H1 (cell line): ENCODE measurements around the gene SERGEF. TPM values are rescaled to one million over a fixed set of nuclear protein-coding genes. Genes with fewer than 3 reads are reported as not detected.

Experiments
- CTCF ChIA-PET: fragments of 300-600 bp; sonication (Branson Sonifier 250); formaldehyde crosslinking; loops from one replicate; lab custom pipeline; 2021; ENCODE audit not compliant: partially characterized antibody; lab: Charles Lee
- POLR2A ChIA-PET: fragments of 300-600 bp; sonication (Branson Sonifier 250); formaldehyde crosslinking; loops from one replicate; lab custom pipeline; 2021; ENCODE audit warnings: inconsistent platforms; ENCODE audit not compliant: partially characterized antibody; lab: Charles Lee
- DNase-seq, 2 experiments: peaks; one replicate each; pipeline versions ENCODE4 v3.0.0 to v3.0.0-alpha.2; 2010 to 2022; ENCODE audit warnings: low spot score in 2 of 2, low read depth in 1 of 2, mixed read lengths in 1 of 2
- FAIRE-seq: peaks from 2 replicates; lab custom pipeline; 2011; peaks lifted over from hg19 to GRCh38; lab: Jason Lieb, UNC
- H2AFZ ChIP-seq: 2 replicates; pipeline ENCODE4 v1.8.1; 2012; ENCODE audit warnings: low read length, inconsistent platforms
- H2AK5ac ChIP-seq: 2 replicates; pipeline ENCODE4 v1.6.1; 2013; ENCODE audit warnings: low read depth, low read length
- H2BK120ac ChIP-seq: replicated peaks from 2 replicates; pipeline ENCODE3; 2013; ENCODE audit warnings: low read depth, low read length, inconsistent platforms
- H2BK12ac ChIP-seq: 2 replicates; pipeline ENCODE4 v1.6.1; 2013; ENCODE audit warnings: low read depth, low read length
- H2BK15ac ChIP-seq: 2 replicates; pipeline ENCODE4 v1.6.1; 2013; ENCODE audit warnings: low read length
- H2BK20ac ChIP-seq: 2 replicates; pipeline ENCODE4 v1.6.1; 2013; ENCODE audit warnings: low read length
- H2BK5ac ChIP-seq: 2 replicates; pipeline ENCODE4 v1.6.1; 2013; ENCODE audit warnings: low read depth, low read length
- H3K14ac ChIP-seq: 2 replicates; pipeline ENCODE4 v1.6.1; 2013; ENCODE audit warnings: inconsistent platforms; ENCODE audit not compliant: insufficient read length
- H3K18ac ChIP-seq: 2 replicates; pipeline ENCODE4 v1.6.1; 2013; ENCODE audit warnings: low read length; ENCODE audit errors: extremely low read depth
- H3K23ac ChIP-seq: 2 replicates; pipeline ENCODE4 v1.6.1; 2013; ENCODE audit warnings: inconsistent platforms; ENCODE audit not compliant: insufficient read length
- H3K23me2 ChIP-seq: 2 replicates; pipeline ENCODE4 v1.6.1; 2013; ENCODE audit warnings: low read depth, low read length
- H3K27ac ChIP-seq: 2 replicates; pipeline ENCODE4 v1.6.1; 2011; ENCODE audit warnings: low read depth, low read length, inconsistent platforms
- H3K27me3 ChIP-seq, 4 experiments: replicated peaks in 1 of 4; 1 replicate in 1 of 4; 2 replicates in 3 of 4; pipeline versions ENCODE4 v1.6.1 to v1.8.1; 2011 to 2013; ENCODE audit warnings: low read length in 3 of 4, mild to moderate bottlenecking in 3 of 4, inconsistent platforms in 2 of 4, mixed read lengths in 2 of 4, moderate library complexity in 1 of 4; ENCODE audit not compliant: control insufficient read depth in 3 of 4, insufficient read depth in 3 of 4; ENCODE audit errors: extremely low read depth in 1 of 4
- H3K36me3 ChIP-seq, 4 experiments: 2 replicates each; pipeline versions ENCODE4 v1.6.1 to v1.8.1; 2011 to 2013; ENCODE audit warnings: mild to moderate bottlenecking in 4 of 4, low read length in 3 of 4, moderate library complexity in 2 of 4, control low read depth in 1 of 4, inconsistent platforms in 1 of 4; ENCODE audit not compliant: insufficient read depth in 4 of 4, control insufficient read depth in 2 of 4
- H3K4ac ChIP-seq: replicated peaks from 2 replicates; pipeline ENCODE3; 2013; ENCODE audit warnings: low read length, low read depth, mixed read lengths, inconsistent platforms; ENCODE audit not compliant: insufficient read length
- H3K4me1 ChIP-seq, 4 experiments: replicated peaks in 1 of 4; 1 replicate in 1 of 4; 2 replicates in 3 of 4; pipeline versions ENCODE4 v1.6.1 to v1.8.1; 2011 to 2013; ENCODE audit warnings: low read length in 3 of 4, inconsistent platforms in 2 of 4, mixed read lengths in 1 of 4; ENCODE audit not compliant: insufficient read depth in 4 of 4, control insufficient read depth in 3 of 4
- H3K4me2 ChIP-seq, 2 experiments: 2 replicates each; pipeline versions ENCODE4 v1.6.1 to v1.8.1; 2011 to 2013; ENCODE audit warnings: low read depth in 2 of 2, low read length in 2 of 2, control low read depth in 1 of 2, inconsistent platforms in 1 of 2, mild to moderate bottlenecking in 1 of 2; ENCODE audit not compliant: insufficient read depth in 1 of 2
- H3K4me3 ChIP-seq, 4 experiments: fragments of 200-600, 300-600 bp in 1 of 4; sonication (generic), shearing (Covaris generic), sonication (Bioruptor Twin) in 1 of 4; 2 replicates each; pipeline versions ENCODE4 v1.5.1 to v1.8.1; 2011 to 2016; ENCODE audit warnings: low read length in 4 of 4, low read depth in 3 of 4, control low read depth in 2 of 4, inconsistent platforms in 2 of 4, mild to moderate bottlenecking in 2 of 4, mixed read lengths in 1 of 4, moderate library complexity in 1 of 4; ENCODE audit not compliant: insufficient read depth in 2 of 4; ENCODE audit errors: extremely low read depth in 1 of 4
- H3K56ac ChIP-seq: replicated peaks from 2 replicates; pipeline ENCODE3; 2013; ENCODE audit warnings: low read depth, mild to moderate bottlenecking, mixed read lengths, low read length, inconsistent platforms; ENCODE audit not compliant: insufficient read length
- H3K79me1 ChIP-seq: 2 replicates; pipeline ENCODE4 v1.6.1; 2013; ENCODE audit warnings: low read depth, low read length, control low read depth
- H3K79me2 ChIP-seq, 2 experiments: 2 replicates each; pipeline versions ENCODE4 v1.6.1 to v1.8.1; 2012 to 2013; ENCODE audit warnings: low read length in 2 of 2, mild to moderate bottlenecking in 2 of 2, inconsistent platforms in 1 of 2; ENCODE audit not compliant: insufficient read depth in 2 of 2, control insufficient read depth in 1 of 2
- H3K9ac ChIP-seq, 4 experiments: replicated peaks in 1 of 4; 1 replicate in 1 of 4; 2 replicates in 3 of 4; pipeline versions ENCODE4 v1.6.1 to v1.8.1; 2011 to 2013; ENCODE audit warnings: low read depth in 3 of 4, low read length in 3 of 4, control low read depth in 2 of 4, mild to moderate bottlenecking in 2 of 4, moderate library complexity in 2 of 4, inconsistent platforms in 1 of 4; ENCODE audit errors: extremely low read depth in 1 of 4
- H3K9me3 ChIP-seq, 2 experiments: 2 replicates each; pipeline versions ENCODE4 v1.6.1 to v1.8.1; 2012 to 2013; ENCODE audit warnings: mild to moderate bottlenecking in 2 of 2, moderate library complexity in 2 of 2, control low read depth in 1 of 2, inconsistent platforms in 1 of 2, low read depth in 1 of 2, low read length in 1 of 2, mixed read lengths in 1 of 2; ENCODE audit not compliant: insufficient read depth in 2 of 2
- H4K20me1 ChIP-seq, 2 experiments: replicated peaks in 1 of 2; 2 replicates each; pipeline versions ENCODE3 to v1.8.1; 2011 to 2013; ENCODE audit warnings: inconsistent platforms in 2 of 2, low read length in 2 of 2, mild to moderate bottlenecking in 1 of 2; ENCODE audit not compliant: insufficient read depth in 2 of 2, control insufficient read depth in 1 of 2
- H4K5ac ChIP-seq: 2 replicates; pipeline ENCODE4 v1.6.1; 2013; ENCODE audit warnings: low read length, low read depth, mixed read lengths, inconsistent platforms; ENCODE audit not compliant: insufficient read length
- H4K8ac ChIP-seq: 2 replicates; pipeline ENCODE4 v1.8.0; 2013; ENCODE audit warnings: mild to moderate bottlenecking, moderate library complexity, low read length, inconsistent platforms; ENCODE audit not compliant: insufficient read depth; ENCODE audit errors: extremely low read depth
- H4K91ac ChIP-seq: replicated peaks from 2 replicates; pipeline ENCODE3; 2013; ENCODE audit warnings: low read length, mixed read lengths, inconsistent platforms; ENCODE audit not compliant: insufficient read length
- BCL11A ChIP-seq, 2 experiments: IDR thresholded peaks; one replicate each; pipeline ENCODE4 v1.6.1; 2011; ENCODE audit warnings: low read depth in 2 of 2, low read length in 2 of 2, mild to moderate bottlenecking in 2 of 2
- CBX5 ChIP-seq: fragments of 300-800, 300-1000 bp; sonication (generic); IDR thresholded peaks from 2 replicates; pipeline ENCODE4 v1.7.1; 2016; ENCODE audit warnings: antibody characterized with exemption, low read length, low read depth
- CHD2 ChIP-seq: IDR thresholded peaks from 2 replicates; pipeline ENCODE4 v1.6.1; 2012; ENCODE audit warnings: low read length, improper control_type of control experiment
- CREB1 ChIP-seq: IDR thresholded peaks from 2 replicates; pipeline ENCODE4 v1.6.1; 2012; ENCODE audit warnings: inconsistent platforms
- GABPA ChIP-seq: IDR thresholded peaks from 2 replicates; pipeline ENCODE4 v1.6.1; 2011; ENCODE audit warnings: mild to moderate bottlenecking, low read length, moderate library complexity, borderline replicate concordance; ENCODE audit not compliant: insufficient read depth
- GTF2F1 ChIP-seq: IDR thresholded peaks from 2 replicates; pipeline ENCODE4 v1.6.1; 2012; ENCODE audit warnings: low read depth, low read length, improper control_type of control experiment, borderline replicate concordance
- JUND ChIP-seq: IDR thresholded peaks from 2 replicates; pipeline ENCODE4 v1.6.1; 2011; ENCODE audit warnings: mild to moderate bottlenecking, improper control_type of control experiment, low read length
- KDM1A ChIP-seq: fragments of 200-600, 300-600 bp; sonication (generic); IDR thresholded peaks from 2 replicates; pipeline ENCODE4 v1.7.1; 2016; ENCODE audit warnings: mild to moderate bottlenecking, low read length, borderline replicate concordance
- KDM5A ChIP-seq: fragments of 200-600 bp; IDR thresholded peaks from 2 replicates; pipeline ENCODE4 v1.7.1; 2012; ENCODE audit warnings: mild to moderate bottlenecking, low read length, inconsistent platforms, mixed read lengths
- RBBP5 ChIP-seq: IDR thresholded peaks from 2 replicates; pipeline ENCODE4 v1.7.1; 2012; ENCODE audit warnings: low read depth, mild to moderate bottlenecking, inconsistent platforms, low read length, moderate library complexity, borderline replicate concordance
- TEAD4 ChIP-seq: IDR thresholded peaks from 2 replicates; pipeline ENCODE4 v1.6.1; 2012; ENCODE audit warnings: low read depth, low read length, inconsistent platforms, mixed read lengths
- WGBS, 2 experiments: shearing (Covaris generic) in 1 of 2; methylation state at CpG; one replicate each; pipeline versions ENCODE4 v1.1.6 to v1.1.7; 2013 to 2015; ENCODE audit warnings: low lambda C conversion rate in 2 of 2, mixed read lengths in 2 of 2, inconsistent platforms in 1 of 2, low coverage in 1 of 2, missing lambda C conversion rate in 1 of 2; ENCODE audit not compliant: insufficient replicate concordance in 2 of 2, insufficient coverage in 1 of 2, insufficient read length in 1 of 2; ENCODE audit errors: extremely low coverage in 1 of 2, missing lambda C conversion rate in 1 of 2; 5-methylcytosine and 5-hydroxymethylcytosine counted together
- polyA plus RNA-seq, 7 experiments: library from polyadenylated mRNA; depleted of rRNA in 3 of 7; stranded (reverse) in 5 of 7; unstranded in 2 of 7; fragments of >200 nt in 5 of 7; fragments of 200-250 nt in 2 of 7; gene quantifications; 1 replicate in 5 of 7; 2 replicates in 1 of 7; 4 replicates in 1 of 7; pipeline versions ENCODE4 v1.2.1 to v1.2.3, GENCODE V29; 2011 to 2013; ENCODE audit warnings: missing spikeins in 2 of 7, mixed read lengths in 2 of 7
- total RNA-seq: library from RNA; stranded (reverse); fragmentation: NEBNext Ultra II Directional; extraction: Animal tissue kit (Norgen Biotek cat#: 25700); gene quantifications from 2 replicates; pipeline ENCODE4 v1.2.1, GENCODE V29; 2021
- TF ChIP-seq, protein P1 (sequence below): IDR thresholded peaks from 2 replicates; pipeline ENCODE4 v1.6.1; 2012; ENCODE audit warnings: inconsistent platforms

Gene SERGEF
- total and polyA plus RNA-seq, 2 of the 8 experiments (the other 6 are each of a cell fraction or from before 2014, with no cell fraction given) = 16.6 to 28.8 TPM

DNA sequence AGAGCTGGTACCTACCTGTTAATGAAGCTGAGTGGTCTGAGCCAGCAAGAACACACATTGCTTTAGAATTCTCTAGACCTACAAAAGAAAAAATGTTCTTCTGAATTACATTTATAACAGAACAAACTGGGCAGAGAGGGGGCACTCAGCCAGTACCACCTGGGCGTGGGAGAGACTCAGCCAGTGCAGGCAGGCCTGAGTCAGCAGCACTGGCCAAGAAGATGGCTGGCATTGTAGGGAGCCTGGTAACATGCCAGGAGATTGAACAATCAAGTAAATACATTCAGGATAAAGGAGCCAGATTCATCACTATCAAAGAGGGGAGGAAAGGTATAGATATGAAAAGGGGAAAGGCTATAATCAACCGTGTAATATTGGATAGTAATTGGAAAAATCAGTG lies 19.9 kb downstream of the SERGEF start:
- Histone ChIP-seq H3K56ac (no peak overlapping the region), H3K27me3 (no peaks in the 10 kb centered on the region), H3K4me1 (no peaks in the 10 kb centered on the region), H2BK5ac (no peak overlapping the region), H3K4me2 (no peak overlapping the region), H3K18ac (no peak overlapping the region), H3K9ac (no peak overlapping the region), H3K9me3 (no peaks in the 10 kb centered on the region), H2BK15ac (no peak overlapping the region), H2BK20ac (no peak overlapping the region), H3K36me3 (peaks cover 0 to 4% (median 3%) of the 10 kb centered on the region in 4 experiments; a peak in 5 of 8 replicates), H3K4me3 (no peak overlapping the region), H3K27ac (no peak overlapping the region), H2AFZ (no peak overlapping the region), H3K14ac (no peak overlapping the region), H3K4ac (no peak overlapping the region), H4K5ac (no peak overlapping the region), H2AK5ac (no peak overlapping the region), H4K20me1 (peaks cover 2 to 3% of the 10 kb centered on the region in 2 experiments), H4K8ac (no peak overlapping the region), H4K91ac (no peak overlapping the region), H2BK12ac (no peak overlapping the region), H3K79me1 (no peaks in the 10 kb centered on the region), H2BK120ac (no peak overlapping the region), H3K23ac (no peak overlapping the region), H3K79me2 (no peaks in the 10 kb centered on the region), H3K23me2 (no peaks in the 10 kb centered on the region)
- CTCF ChIA-PET = interaction anchor here (0.8 to 3.4 kb wide), 17 partner anchors 8 to 262 kb away, joined by 3 to 14 read pairs (median 4); no protein-coding TSS in a partner anchor
- FAIRE-seq = no peak
- WGBS, 2 experiments = 86% methylated on average over 2 of the region's 2 CpGs; no CpG with 5 or more reads in 1 of the 2 experiments
- TF ChIP-seq TEAD4 (no peak), CREB1 (no peak), CHD2 (no peak), KDM1A (no peak), GTF2F1 (no peak), RBBP5 (no peak), KDM5A (no peak), JUND (no peak), CBX5 (no peak), BCL11A (IDR thresholded peaks at IDR 0.05; ENCODE audit: low read depth in 2 of 2, low read length in 2 of 2) (no peak), GABPA (no peak)
- TF ChIP-seq, protein P1, sequence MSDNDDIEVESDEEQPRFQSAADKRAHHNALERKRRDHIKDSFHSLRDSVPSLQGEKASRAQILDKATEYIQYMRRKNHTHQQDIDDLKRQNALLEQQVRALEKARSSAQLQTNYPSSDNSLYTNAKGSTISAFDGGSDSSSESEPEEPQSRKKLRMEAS = no peak
- POLR2A ChIA-PET = no interaction called here
- DNase-seq = no peak
